ENCODE data around the gene TAOK2.

- no peak for TF ChIP-seq CTCF (IDR thresholded peaks at IDR 0.05)
- no peak for TF ChIP-seq POLR2A (IDR thresholded peaks at IDR 0.05)
These were observed 29.5 kb upstream of the TAOK2 start for GRCh38 chr16:29943846-29944799.

Measured in thyroid gland (tissue), 4 donors.